Panc1 (cell line): Measurements from ENCODE around the gene GMDS.

Source experiments
- POLR2AphosphoS5 ChIP-seq: IDR thresholded peaks from 2 replicates; pipeline ENCODE4 v1.6.1; 2012; ENCODE audit warnings: mild to moderate bottlenecking, low read depth, low read length, moderate library complexity
- SIN3A ChIP-seq: IDR thresholded peaks from 2 replicates; pipeline ENCODE4 v1.6.1; 2012; ENCODE audit warnings: low read depth, mild to moderate bottlenecking, low read length, moderate library complexity, borderline replicate concordance; ENCODE audit not compliant: insufficient read depth
- TCF7L2 ChIP-seq: IDR thresholded peaks from 2 replicates; pipeline ENCODE4 v1.6.1; 2011; ENCODE audit warnings: mild to moderate bottlenecking, low read depth, low read length, inconsistent platforms
- TF ChIP-seq, protein P1 (sequence below): fragments of 450-650 bp; IDR thresholded peaks from 2 replicates; pipeline ENCODE4 v1.5.1; 2017; ENCODE audit warnings: mild to moderate bottlenecking

DNA sequence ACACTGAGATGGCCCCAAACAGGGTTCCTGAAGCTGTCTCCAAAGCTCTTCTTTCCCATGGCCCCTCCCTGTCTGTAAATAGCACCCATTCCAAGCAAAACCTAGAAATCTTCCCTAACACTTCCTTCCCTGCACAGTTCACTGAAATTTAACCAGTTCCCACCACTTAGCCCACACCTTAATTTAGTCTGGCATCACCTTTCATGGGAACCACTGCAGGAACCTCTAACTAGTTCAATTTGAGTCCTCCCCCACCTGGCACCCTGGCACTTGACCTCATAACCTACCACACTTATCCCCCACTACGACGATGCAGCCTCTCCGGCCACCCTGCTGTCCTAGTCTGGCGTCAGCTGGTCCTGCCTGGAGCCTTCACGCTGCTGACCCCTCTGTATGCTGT, 278.7 kb downstream of the GMDS start:
- TF ChIP-seq SIN3A: no peak
- no peak for TF ChIP-seq POLR2AphosphoS5
- TF ChIP-seq, protein P1, sequence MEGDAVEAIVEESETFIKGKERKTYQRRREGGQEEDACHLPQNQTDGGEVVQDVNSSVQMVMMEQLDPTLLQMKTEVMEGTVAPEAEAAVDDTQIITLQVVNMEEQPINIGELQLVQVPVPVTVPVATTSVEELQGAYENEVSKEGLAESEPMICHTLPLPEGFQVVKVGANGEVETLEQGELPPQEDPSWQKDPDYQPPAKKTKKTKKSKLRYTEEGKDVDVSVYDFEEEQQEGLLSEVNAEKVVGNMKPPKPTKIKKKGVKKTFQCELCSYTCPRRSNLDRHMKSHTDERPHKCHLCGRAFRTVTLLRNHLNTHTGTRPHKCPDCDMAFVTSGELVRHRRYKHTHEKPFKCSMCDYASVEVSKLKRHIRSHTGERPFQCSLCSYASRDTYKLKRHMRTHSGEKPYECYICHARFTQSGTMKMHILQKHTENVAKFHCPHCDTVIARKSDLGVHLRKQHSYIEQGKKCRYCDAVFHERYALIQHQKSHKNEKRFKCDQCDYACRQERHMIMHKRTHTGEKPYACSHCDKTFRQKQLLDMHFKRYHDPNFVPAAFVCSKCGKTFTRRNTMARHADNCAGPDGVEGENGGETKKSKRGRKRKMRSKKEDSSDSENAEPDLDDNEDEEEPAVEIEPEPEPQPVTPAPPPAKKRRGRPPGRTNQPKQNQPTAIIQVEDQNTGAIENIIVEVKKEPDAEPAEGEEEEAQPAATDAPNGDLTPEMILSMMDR: no peak
- no peak for TF ChIP-seq TCF7L2
